HepG2 (cell line): Measurements from ENCODE around the gene FAM210A. TPM values are rescaled to one million over a fixed set of nuclear protein-coding genes. Genes with fewer than 3 reads are reported as not detected.

Source experiments
- ATAC-seq: fragments of 200-7000 bp; cut with Tn5 transposase; 3 replicates; pipeline ENCODE4 v1.9.1; 2020; ENCODE audit warnings: mild to moderate bottlenecking, moderate library complexity
- BruUV-seq: library from RNA; stranded (reverse); fragments of 400-500 nt; replicated peaks from 2 replicates; lab custom pipeline; 2021; lab: Mats Ljungman, UMichigan
- CTCF ChIA-PET: fragments of 300-600 bp; formaldehyde crosslinking; extraction: SDS; loops from one replicate; lab custom pipeline; 2021; ENCODE audit warnings: low total read pairs, inconsistent platforms, low intra/inter-chr PET ratio; lab: Yijun Ruan, JAX
- POLR2A ChIA-PET: fragments of 350-600 bp; sonication (Branson Sonifier 250); formaldehyde crosslinking; loops from one replicate; lab custom pipeline; 2020; ENCODE audit warnings: antibody characterized with exemption, inconsistent platforms; lab: Yijun Ruan, JAX
- DNase-seq: peaks from one replicate; pipeline ENCODE4 v3.0.0-alpha.2; 2015; ENCODE audit warnings: low spot score
- FAIRE-seq: peaks from 3 replicates; lab custom pipeline; 2011; peaks lifted over from hg19 to GRCh38; lab: Jason Lieb, UNC
- H2AFZ ChIP-seq: one replicate; pipeline ENCODE4 v1.6.1; 2011; ENCODE audit warnings: low read length, inconsistent platforms
- H3K27ac ChIP-seq: fragments of 300-600 bp; 3 replicates; pipeline ENCODE4 v1.8.0; 2011; ENCODE audit warnings: mixed run types, mild to moderate bottlenecking, mixed read lengths, low read length, inconsistent platforms; ENCODE audit not compliant: insufficient read depth; ENCODE audit errors: extremely low read length
- H3K27me3 ChIP-seq, 2 experiments: fragments of 200-600 bp in 1 of 2; 2 replicates in 1 of 2; 3 replicates in 1 of 2; pipeline versions ENCODE4 v1.6.0 to v1.8.0; 2011; ENCODE audit warnings: low read length in 2 of 2, mild to moderate bottlenecking in 2 of 2, moderate library complexity in 2 of 2, inconsistent platforms in 1 of 2; ENCODE audit not compliant: insufficient read depth in 2 of 2, control insufficient read depth in 1 of 2
- H3K36me3 ChIP-seq, 2 experiments: fragments of 200-600 bp in 1 of 2; replicated peaks in 1 of 2; 2 replicates in 1 of 2; 3 replicates in 1 of 2; pipeline versions ENCODE4 v1.5.1 to v1.8.0; 2011; ENCODE audit warnings: low read length in 2 of 2, inconsistent platforms in 1 of 2; ENCODE audit not compliant: insufficient read depth in 2 of 2, control insufficient read depth in 1 of 2
- H3K4me1 ChIP-seq: 2 replicates; pipeline ENCODE4 v1.5.1; 2012; ENCODE audit warnings: low read length, inconsistent platforms; ENCODE audit not compliant: insufficient read depth
- H3K4me2 ChIP-seq: 2 replicates; pipeline ENCODE4 v1.6.0; 2011; ENCODE audit warnings: low read depth, low read length, inconsistent platforms
- H3K4me3 ChIP-seq, 3 experiments: fragments of 200-600 bp in 1 of 3; sonication (generic), shearing (Covaris generic) in 1 of 3; replicated peaks in 1 of 3; 2 replicates each; pipeline ENCODE4 v1.5.1; 2011 to 2016; ENCODE audit warnings: low read length in 3 of 3, inconsistent platforms in 2 of 3, low read depth in 2 of 3, mild to moderate bottlenecking in 2 of 3, control low read depth in 1 of 3, mixed read lengths in 1 of 3; ENCODE audit not compliant: insufficient read depth in 1 of 3
- H3K79me2 ChIP-seq: one replicate; pipeline ENCODE4 v1.6.1; 2011; ENCODE audit warnings: low read length, inconsistent platforms; ENCODE audit not compliant: insufficient read depth
- H3K9ac ChIP-seq: 2 replicates; pipeline ENCODE4 v1.6.0; 2011; ENCODE audit warnings: mild to moderate bottlenecking, low read depth, low read length, inconsistent platforms; ENCODE audit not compliant: insufficient read depth
- H3K9me3 ChIP-seq: 2 replicates; pipeline ENCODE4 v1.5.1; 2012; ENCODE audit warnings: mild to moderate bottlenecking, low read length
- H4K20me1 ChIP-seq: 2 replicates; pipeline ENCODE4 v1.6.0; 2011; ENCODE audit warnings: inconsistent platforms, mild to moderate bottlenecking, low read length, moderate library complexity; ENCODE audit not compliant: insufficient read depth
- FLYWCH1 ChIP-seq: sonication (generic); formaldehyde crosslinking; IDR thresholded peaks from 2 replicates; pipeline ENCODE4 v1.8.1; 2023; ENCODE audit warnings: mild to moderate bottlenecking, missing genetic modification reagents
- HNF1B ChIP-seq: sonication (generic); formaldehyde crosslinking; IDR thresholded peaks from 2 replicates; pipeline ENCODE4 v1.5.1; 2020; ENCODE audit warnings: mild to moderate bottlenecking, moderate library complexity, missing genetic modification reagents
- KDM6A ChIP-seq: IDR thresholded peaks from 2 replicates; pipeline ENCODE4 v1.6.1; 2016; ENCODE audit warnings: low read depth
- NCOA5 ChIP-seq: sonication (generic); formaldehyde crosslinking; IDR thresholded peaks from 2 replicates; pipeline ENCODE4 v1.4.0; 2020; ENCODE audit warnings: missing genetic modification reagents
- NFE2 ChIP-seq: sonication (generic); formaldehyde crosslinking; IDR thresholded peaks from 2 replicates; pipeline ENCODE4 v1.4.0; 2020; ENCODE audit warnings: missing genetic modification reagents
- PTBP1 ChIP-seq: fragments of 200-400 bp; formaldehyde crosslinking; IDR thresholded peaks from 2 replicates; pipeline ENCODE4 v1.6.1; 2018; ENCODE audit warnings: low read length, low read depth; ENCODE audit not compliant: poor library complexity, severe bottlenecking
- ZBTB40 ChIP-seq, 2 experiments: fragments of 450-650 bp in 1 of 2; sonication (generic) in 1 of 2; formaldehyde crosslinking in 1 of 2; IDR thresholded peaks; 2 replicates each; pipeline versions ENCODE4 v1.6.1 to v1.8.0; 2016 to 2022; ENCODE audit warnings: antibody characterized with exemption in 1 of 2, mild to moderate bottlenecking in 1 of 2, missing genetic modification reagents in 1 of 2
- ZNF138 ChIP-seq: sonication (generic); formaldehyde crosslinking; IDR thresholded peaks from 2 replicates; pipeline ENCODE4 v1.5.0; 2020; ENCODE audit warnings: mild to moderate bottlenecking, low read depth, missing genetic modification reagents
- ZNF337 ChIP-seq: sonication (generic); formaldehyde crosslinking; IDR thresholded peaks from 2 replicates; pipeline ENCODE4 v1.5.1; 2020; ENCODE audit warnings: missing genetic modification reagents, low read depth, mild to moderate bottlenecking, borderline replicate concordance
- WGBS: methylation state at CpG from one replicate; pipeline ENCODE4 v1.1.6; 2017; ENCODE audit warnings: low lambda C conversion rate; 5-methylcytosine and 5-hydroxymethylcytosine counted together
- in situ Hi-C: cut with HindIII; loops from 2 replicates; pipeline ENCODE4 v1.10.0; 2017; ENCODE audit warnings: low pct_unique_long_range_greater_than_20kb; ENCODE audit not compliant: extremely low pct_ligation_motif_present
- intact Hi-C: fragments of 100-400 bp; cut with micrococcal nuclease; formaldehyde crosslinking; loops from one replicate; pipeline ENCODE4 v1.10.0; 2022; ENCODE audit not compliant: unreplicated experiment
- polyA plus RNA-seq, 8 experiments: library from polyadenylated mRNA; depleted of rRNA in 3 of 8; stranded (reverse) in 7 of 8; unstranded in 1 of 8; fragments of >200 nt; fragmentation: Illumina TruSeq in 4 of 8; extraction: Trizol in 4 of 8; gene quantifications; 2 replicates each; pipeline versions ENCODE4 v1.2.1 to v1.2.3, GENCODE V29; 2011 to 2016; ENCODE audit warnings: low read depth in 4 of 8, missing spikeins in 1 of 8, mixed read lengths in 1 of 8; ENCODE audit not compliant: insufficient read depth in 1 of 8
- total RNA-seq, 5 experiments: library from RNA; depleted of rRNA; stranded (reverse); fragments of >200 nt; fragmentation: Illumina TruSeq; extraction: Trizol; gene quantifications; 2 replicates each; pipeline ENCODE4 v1.2.3, GENCODE V29; 2016; ENCODE audit warnings: low read depth in 1 of 5

The FAM210A gene
- total and polyA plus RNA-seq, 2 of the 13 experiments (the other 11 are each of a cell fraction or from before 2014, with no cell fraction given), result 33.2 to 37.5 TPM

GRCh38 chr18:13625355-13625754, 101.0 kb downstream of the FAM210A start (continued):
- no peak for TF ChIP-seq HNF1B (CRISPR knock-in tag)
- no peak for TF ChIP-seq ZNF138 (CRISPR knock-in tag)

- no peak overlapping the region for H3K4me2 ChIP-seq
- no peak for DNase-seq
- H3K36me3 ChIP-seq, result no peaks in the 10 kb centered on the region
- H3K9me3 ChIP-seq, result no peaks in the 10 kb centered on the region
- ATAC-seq, result no peak
- no peaks in the 10 kb centered on the region for H4K20me1 ChIP-seq
- no peak for FAIRE-seq
- no TSS peak for BruUV-seq
- no peak overlapping the region for H2AFZ ChIP-seq
- ChIA-PET CTCF (no interaction called here), POLR2A (no interaction called here)
- H3K79me2 ChIP-seq, result no peaks in the 10 kb centered on the region
- no peak overlapping the region for H3K4me3 ChIP-seq
- no peak overlapping the region for H3K9ac ChIP-seq
- in situ Hi-C loops (loop anchor here (5.0 to 25.0 kb wide), 4 partner anchors 67 to 612 kb away; partner anchors contain the start of gene LDLRAD4), intact Hi-C loops (no loop called here)
- no peaks in the 10 kb centered on the region for H3K27me3 ChIP-seq
- WGBS, result 88% methylated on average over 6 of the region's 11 CpGs
- H3K4me1 ChIP-seq, result peaks cover 1% of the 10 kb centered on the region
- H3K27ac ChIP-seq, result no peak overlapping the region
- TF ChIP-seq NFE2, result no peak
- TF ChIP-seq NCOA5 (CRISPR knock-in tag), result no peak
- TF ChIP-seq PTBP1, result no peak
- no peak for TF ChIP-seq ZBTB40 (IDR thresholded peaks at IDR 0.05)
- no peak for TF ChIP-seq ZBTB40 (CRISPR knock-in tag; IDR thresholded peaks at IDR 0.05)
- TF ChIP-seq ZNF337 (CRISPR knock-in tag), result no peak
- TF ChIP-seq KDM6A, result no peak
- no peak for TF ChIP-seq FLYWCH1 (CRISPR knock-in tag)
Measured at GRCh38 chr18:13624563-13625237, 101.7 kb downstream of the FAM210A start.
